GM23338 (cell line): Measurements from ENCODE around the gene BNIP5. TPM values are rescaled to one million over a fixed set of nuclear protein-coding genes. Genes with fewer than 3 reads are reported as not detected.

Experiments
- ATAC-seq: fragments of 200-7000 bp; cut with Tn5 transposase; 3 replicates; pipeline ENCODE4 v1.9.1; 2020
- DNase-seq: peaks from one replicate; pipeline ENCODE4 v3.0.0-alpha.2; 2015; ENCODE audit warnings: low spot score
- H2AFZ ChIP-seq: fragments of 200-600 bp; sonication (generic); 2 replicates; pipeline ENCODE4 v1.8.0; 2016; ENCODE audit warnings: antibody characterized with exemption, mild to moderate bottlenecking, moderate library complexity
- H3F3A ChIP-seq: fragments of 200-600 bp; sonication (generic); replicated peaks from 2 replicates; pipeline ENCODE4 v1.8.0; 2017; ENCODE audit warnings: antibody characterized with exemption, mixed run types, low read depth
- H3K27ac ChIP-seq: fragments of 200-600 bp; sonication (generic); 2 replicates; pipeline ENCODE4 v1.6.1; 2016; ENCODE audit warnings: low read depth
- H3K27me3 ChIP-seq: fragments of 200-600 bp; sonication (generic); 2 replicates; pipeline ENCODE4 v1.8.0; 2016; ENCODE audit warnings: mild to moderate bottlenecking, mixed run types, moderate library complexity; ENCODE audit not compliant: insufficient read depth
- H3K36me3 ChIP-seq: fragments of 200-600 bp; sonication (generic); 2 replicates; pipeline ENCODE4 v1.8.0; 2016; ENCODE audit warnings: mild to moderate bottlenecking; ENCODE audit not compliant: insufficient read depth
- H3K4me1 ChIP-seq: fragments of 200-600 bp; sonication (generic); 2 replicates; pipeline ENCODE4 v1.8.0; 2016; ENCODE audit warnings: mild to moderate bottlenecking, moderate library complexity; ENCODE audit not compliant: insufficient read depth
- H3K4me2 ChIP-seq: fragments of 200-600 bp; sonication (generic); 2 replicates; pipeline ENCODE4 v1.7.1; 2017; ENCODE audit warnings: mixed run types
- H3K4me3 ChIP-seq: fragments of 200-600 bp; sonication (generic); 2 replicates; pipeline ENCODE4 v1.6.1; 2016; ENCODE audit warnings: mixed run types
- H3K79me2 ChIP-seq: fragments of 200-600 bp; sonication (generic); replicated peaks from 2 replicates; pipeline ENCODE4 v1.8.0; 2017; ENCODE audit warnings: mild to moderate bottlenecking; ENCODE audit not compliant: insufficient read depth
- H3K9me2 ChIP-seq: fragments of 200-600 bp; sonication (generic); 2 replicates; pipeline ENCODE4 v1.8.0; 2017; ENCODE audit not compliant: insufficient read depth
- H4K20me1 ChIP-seq: fragments of 200-600 bp; sonication (generic); replicated peaks from 2 replicates; pipeline ENCODE4 v1.8.0; 2017; ENCODE audit warnings: mild to moderate bottlenecking; ENCODE audit not compliant: insufficient read depth
- H3K27ac Mint-ChIP-seq: 2 replicates; pipeline ENCODE4 v1.8.0; 2020; ENCODE audit warnings: inconsistent platforms, mild to moderate bottlenecking, moderate library complexity, mixed read lengths
- H3K27me3 Mint-ChIP-seq: 3 replicates; pipeline ENCODE4 v1.8.0; 2022; ENCODE audit warnings: low read depth, mild to moderate bottlenecking, moderate library complexity, mixed read lengths, inconsistent platforms; ENCODE audit not compliant: insufficient read depth, poor library complexity
- H3K36me3 Mint-ChIP-seq: 3 replicates; pipeline ENCODE4 v1.8.0; 2021; ENCODE audit warnings: low read depth, mild to moderate bottlenecking, inconsistent platforms, moderate library complexity, mixed read lengths
- H3K4me1 Mint-ChIP-seq: 3 replicates; pipeline ENCODE4 v1.8.0; 2020; ENCODE audit warnings: mild to moderate bottlenecking, inconsistent platforms, mixed read lengths
- H3K4me3 Mint-ChIP-seq: 3 replicates; pipeline ENCODE4 v1.8.0; 2021; ENCODE audit warnings: moderate library complexity, mild to moderate bottlenecking, inconsistent platforms, mixed read lengths
- H3K9me3 Mint-ChIP-seq: 3 replicates; pipeline ENCODE4 v1.8.0; 2020; ENCODE audit warnings: moderate library complexity, mild to moderate bottlenecking, inconsistent platforms, mixed read lengths
- CREB1 ChIP-seq: fragments of 250-450 bp; sonication (Bioruptor Pico); IDR thresholded peaks from 2 replicates; pipeline ENCODE4 v1.5.0; 2020; ENCODE audit warnings: low read depth, mild to moderate bottlenecking, moderate library complexity
- JUNB ChIP-seq: IDR thresholded peaks from one replicate; pipeline ENCODE4 v1.6.1; 2016; ENCODE audit warnings: antibody characterized with exemption; ENCODE audit not compliant: unreplicated experiment
- NANOG ChIP-seq: IDR thresholded peaks from 2 replicates; pipeline ENCODE4 v1.6.1; 2016; ENCODE audit warnings: antibody characterized with exemption, borderline replicate concordance
- STAT1 ChIP-seq: IDR thresholded peaks from one replicate; pipeline ENCODE4 v1.6.1; 2016; ENCODE audit warnings: antibody characterized with exemption; ENCODE audit not compliant: unreplicated experiment
- polyA plus RNA-seq: library from polyadenylated mRNA; unstranded; fragments of >200 nt; fragmentation: Nextera tagmentation; extraction: Ambion mirVana; gene quantifications from 2 replicates; pipeline ENCODE4 v1.2.1, GENCODE V29; 2016
- total RNA-seq: library from RNA; depleted of rRNA; stranded (reverse); fragments of >200 nt; shearing (Covaris generic); gene quantifications from 2 replicates; pipeline ENCODE4 v1.2.3, GENCODE V29; 2014
- TF ChIP-seq, protein P1 (sequence below): fragments of 250-450 bp; sonication (Bioruptor Pico); IDR thresholded peaks from 2 replicates; pipeline ENCODE4 v1.5.0; 2020; ENCODE audit warnings: mild to moderate bottlenecking, moderate library complexity
- TF ChIP-seq, protein P2 (sequence below): IDR thresholded peaks from one replicate; pipeline ENCODE4 v1.6.1; 2018; ENCODE audit warnings: antibody characterized with exemption; ENCODE audit not compliant: unreplicated experiment

The BNIP5 gene
- total and polyA plus RNA-seq, 2 experiments from 2014 or later = not detected

DNA sequence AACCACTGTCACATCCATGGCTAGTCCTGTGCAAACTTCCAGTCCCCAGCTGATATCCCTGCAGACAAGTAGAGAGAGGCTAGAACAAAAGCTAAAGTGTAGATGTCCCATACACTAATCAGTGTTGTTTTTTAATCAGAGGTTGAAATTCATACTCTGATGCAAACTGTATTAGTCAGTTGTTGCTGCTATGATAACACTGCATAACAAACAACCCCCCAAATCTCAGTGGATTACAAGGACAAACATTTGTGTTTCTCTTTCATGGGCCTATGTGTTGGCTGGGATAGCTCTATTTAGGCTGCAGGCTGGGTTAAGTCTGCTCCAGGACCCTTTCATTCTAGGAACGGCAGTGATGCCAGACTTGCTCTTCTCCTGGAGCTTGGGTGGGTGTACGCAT, 26.8 kb downstream of the BNIP5 start (continued):
- TF ChIP-seq, protein P1, sequence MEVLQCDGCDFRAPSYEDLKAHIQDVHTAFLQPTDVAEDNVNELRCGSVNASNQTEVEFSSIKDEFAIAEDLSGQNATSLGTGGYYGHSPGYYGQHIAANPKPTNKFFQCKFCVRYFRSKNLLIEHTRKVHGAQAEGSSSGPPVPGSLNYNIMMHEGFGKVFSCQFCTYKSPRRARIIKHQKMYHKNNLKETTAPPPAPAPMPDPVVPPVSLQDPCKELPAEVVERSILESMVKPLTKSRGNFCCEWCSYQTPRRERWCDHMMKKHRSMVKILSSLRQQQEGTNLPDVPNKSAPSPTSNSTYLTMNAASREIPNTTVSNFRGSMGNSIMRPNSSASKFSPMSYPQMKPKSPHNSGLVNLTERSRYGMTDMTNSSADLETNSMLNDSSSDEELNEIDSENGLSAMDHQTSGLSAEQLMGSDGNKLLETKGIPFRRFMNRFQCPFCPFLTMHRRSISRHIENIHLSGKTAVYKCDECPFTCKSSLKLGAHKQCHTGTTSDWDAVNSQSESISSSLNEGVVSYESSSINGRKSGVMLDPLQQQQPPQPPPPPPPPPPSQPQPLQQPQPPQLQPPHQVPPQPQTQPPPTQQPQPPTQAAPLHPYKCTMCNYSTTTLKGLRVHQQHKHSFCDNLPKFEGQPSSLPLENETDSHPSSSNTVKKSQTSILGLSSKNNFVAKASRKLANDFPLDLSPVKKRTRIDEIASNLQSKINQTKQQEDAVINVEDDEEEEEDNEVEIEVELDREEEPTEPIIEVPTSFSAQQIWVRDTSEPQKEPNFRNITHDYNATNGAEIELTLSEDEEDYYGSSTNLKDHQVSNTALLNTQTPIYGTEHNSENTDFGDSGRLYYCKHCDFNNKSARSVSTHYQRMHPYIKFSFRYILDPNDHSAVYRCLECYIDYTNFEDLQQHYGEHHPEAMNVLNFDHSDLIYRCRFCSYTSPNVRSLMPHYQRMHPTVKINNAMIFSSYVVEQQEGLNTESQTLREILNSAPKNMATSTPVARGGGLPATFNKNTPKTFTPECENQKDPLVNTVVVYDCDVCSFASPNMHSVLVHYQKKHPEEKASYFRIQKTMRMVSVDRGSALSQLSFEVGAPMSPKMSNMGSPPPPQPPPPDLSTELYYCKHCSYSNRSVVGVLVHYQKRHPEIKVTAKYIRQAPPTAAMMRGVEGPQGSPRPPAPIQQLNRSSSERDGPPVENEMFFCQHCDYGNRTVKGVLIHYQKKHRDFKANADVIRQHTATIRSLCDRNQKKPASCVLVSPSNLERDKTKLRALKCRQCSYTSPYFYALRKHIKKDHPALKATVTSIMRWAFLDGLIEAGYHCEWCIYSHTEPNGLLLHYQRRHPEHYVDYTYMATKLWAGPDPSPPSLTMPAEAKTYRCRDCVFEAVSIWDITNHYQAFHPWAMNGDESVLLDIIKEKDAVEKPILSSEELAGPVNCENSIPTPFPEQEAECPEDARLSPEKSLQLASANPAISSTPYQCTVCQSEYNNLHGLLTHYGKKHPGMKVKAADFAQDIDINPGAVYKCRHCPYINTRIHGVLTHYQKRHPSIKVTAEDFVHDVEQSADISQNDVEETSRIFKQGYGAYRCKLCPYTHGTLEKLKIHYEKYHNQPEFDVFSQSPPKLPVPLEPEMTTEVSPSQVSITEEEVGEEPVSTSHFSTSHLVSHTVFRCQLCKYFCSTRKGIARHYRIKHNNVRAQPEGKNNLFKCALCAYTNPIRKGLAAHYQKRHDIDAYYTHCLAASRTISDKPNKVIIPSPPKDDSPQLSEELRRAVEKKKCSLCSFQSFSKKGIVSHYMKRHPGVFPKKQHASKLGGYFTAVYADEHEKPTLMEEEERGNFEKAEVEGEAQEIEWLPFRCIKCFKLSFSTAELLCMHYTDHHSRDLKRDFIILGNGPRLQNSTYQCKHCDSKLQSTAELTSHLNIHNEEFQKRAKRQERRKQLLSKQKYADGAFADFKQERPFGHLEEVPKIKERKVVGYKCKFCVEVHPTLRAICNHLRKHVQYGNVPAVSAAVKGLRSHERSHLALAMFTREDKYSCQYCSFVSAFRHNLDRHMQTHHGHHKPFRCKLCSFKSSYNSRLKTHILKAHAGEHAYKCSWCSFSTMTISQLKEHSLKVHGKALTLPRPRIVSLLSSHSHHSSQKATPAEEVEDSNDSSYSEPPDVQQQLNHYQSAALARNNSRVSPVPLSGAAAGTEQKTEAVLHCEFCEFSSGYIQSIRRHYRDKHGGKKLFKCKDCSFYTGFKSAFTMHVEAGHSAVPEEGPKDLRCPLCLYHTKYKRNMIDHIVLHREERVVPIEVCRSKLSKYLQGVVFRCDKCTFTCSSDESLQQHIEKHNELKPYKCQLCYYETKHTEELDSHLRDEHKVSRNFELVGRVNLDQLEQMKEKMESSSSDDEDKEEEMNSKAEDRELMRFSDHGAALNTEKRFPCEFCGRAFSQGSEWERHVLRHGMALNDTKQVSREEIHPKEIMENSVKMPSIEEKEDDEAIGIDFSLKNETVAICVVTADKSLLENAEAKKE (CRISPR knock-in tag) = no peak
- no peak for TF ChIP-seq CREB1 (CRISPR knock-in tag)
- no peak for TF ChIP-seq JUNB
- no peak for TF ChIP-seq NANOG

DNA sequence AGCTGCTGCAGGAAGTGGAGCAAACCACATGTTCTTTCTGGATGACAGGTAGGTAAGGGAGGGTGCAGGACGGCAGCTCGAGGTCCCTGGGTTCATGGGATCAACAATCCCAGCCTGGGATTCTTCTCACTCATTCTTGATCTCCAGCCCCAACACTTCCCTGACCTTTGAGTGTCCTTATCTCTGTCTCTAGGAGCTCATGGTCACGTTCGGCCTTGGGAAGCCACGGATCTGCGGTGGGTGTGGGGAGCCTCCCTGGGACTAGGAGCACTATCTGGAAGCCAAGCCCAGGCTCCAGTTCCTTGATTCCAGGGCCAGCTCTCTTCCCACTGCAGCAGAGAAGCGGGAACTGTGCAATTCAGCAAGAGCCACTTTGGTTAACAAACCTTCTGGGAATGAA, 27.5 kb downstream of the BNIP5 start:
- H3K36me3 ChIP-seq = no peaks in the 10 kb centered on the region
- H3K27me3 ChIP-seq = no peaks in the 10 kb centered on the region
- no peak overlapping the region for H3K27ac Mint-ChIP-seq
- peaks cover 11% of the 10 kb centered on the region; the same call in 2 of the 3 replicates for H3K4me1 Mint-ChIP-seq
- peaks cover 5% of the 10 kb centered on the region; the same call in 1 of the 2 replicates for H3K4me1 ChIP-seq
- no peak overlapping the region for H2AFZ ChIP-seq
- H3F3A ChIP-seq = no peaks in the 10 kb centered on the region
- H3K36me3 Mint-ChIP-seq = 0 out of 3 replicates have a peak, but pooled peaks cover 3% of the 10 kb centered on the region
- H3K79me2 ChIP-seq = no peaks in the 10 kb centered on the region
- TF ChIP-seq, protein P1 (CRISPR knock-in tag) = no peak
- TF ChIP-seq, protein P2, sequence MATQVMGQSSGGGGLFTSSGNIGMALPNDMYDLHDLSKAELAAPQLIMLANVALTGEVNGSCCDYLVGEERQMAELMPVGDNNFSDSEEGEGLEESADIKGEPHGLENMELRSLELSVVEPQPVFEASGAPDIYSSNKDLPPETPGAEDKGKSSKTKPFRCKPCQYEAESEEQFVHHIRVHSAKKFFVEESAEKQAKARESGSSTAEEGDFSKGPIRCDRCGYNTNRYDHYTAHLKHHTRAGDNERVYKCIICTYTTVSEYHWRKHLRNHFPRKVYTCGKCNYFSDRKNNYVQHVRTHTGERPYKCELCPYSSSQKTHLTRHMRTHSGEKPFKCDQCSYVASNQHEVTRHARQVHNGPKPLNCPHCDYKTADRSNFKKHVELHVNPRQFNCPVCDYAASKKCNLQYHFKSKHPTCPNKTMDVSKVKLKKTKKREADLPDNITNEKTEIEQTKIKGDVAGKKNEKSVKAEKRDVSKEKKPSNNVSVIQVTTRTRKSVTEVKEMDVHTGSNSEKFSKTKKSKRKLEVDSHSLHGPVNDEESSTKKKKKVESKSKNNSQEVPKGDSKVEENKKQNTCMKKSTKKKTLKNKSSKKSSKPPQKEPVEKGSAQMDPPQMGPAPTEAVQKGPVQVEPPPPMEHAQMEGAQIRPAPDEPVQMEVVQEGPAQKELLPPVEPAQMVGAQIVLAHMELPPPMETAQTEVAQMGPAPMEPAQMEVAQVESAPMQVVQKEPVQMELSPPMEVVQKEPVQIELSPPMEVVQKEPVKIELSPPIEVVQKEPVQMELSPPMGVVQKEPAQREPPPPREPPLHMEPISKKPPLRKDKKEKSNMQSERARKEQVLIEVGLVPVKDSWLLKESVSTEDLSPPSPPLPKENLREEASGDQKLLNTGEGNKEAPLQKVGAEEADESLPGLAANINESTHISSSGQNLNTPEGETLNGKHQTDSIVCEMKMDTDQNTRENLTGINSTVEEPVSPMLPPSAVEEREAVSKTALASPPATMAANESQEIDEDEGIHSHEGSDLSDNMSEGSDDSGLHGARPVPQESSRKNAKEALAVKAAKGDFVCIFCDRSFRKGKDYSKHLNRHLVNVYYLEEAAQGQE = no peak
- TF ChIP-seq STAT1 = no peak
- TF ChIP-seq CREB1 (CRISPR knock-in tag) = no peak
- no peaks in the 10 kb centered on the region for H3K9me3 Mint-ChIP-seq
- ATAC-seq (no peak), DNase-seq (no peak)
- no peak overlapping the region for H3K4me2 ChIP-seq
- H3K27ac ChIP-seq = no peak overlapping the region
- H3K4me3 Mint-ChIP-seq = no peak overlapping the region
- H3K4me3 ChIP-seq = no peak overlapping the region
- no peaks in the 10 kb centered on the region for H4K20me1 ChIP-seq
- peaks cover 1% of the 10 kb centered on the region for H3K27me3 Mint-ChIP-seq
- H3K9me2 ChIP-seq = no peaks in the 10 kb centered on the region
